GM18519 (cell line): ENCODE results near the gene MX2.
"Not testable (repeated sequence)": the region's sequence is repeated elsewhere in the genome, so short reads cannot be mapped to it uniquely, and the experiment has no call there.

Experiments used
- ATAC-seq: cut with Tn5 transposase; IDR thresholded peaks from one replicate; pipeline ENCODE4 v1.9.1; 2021; ENCODE audit warnings: mild to moderate bottlenecking, moderate library complexity; ENCODE audit not compliant: unreplicated experiment, low FRiP score

Gene MX2

DNA sequence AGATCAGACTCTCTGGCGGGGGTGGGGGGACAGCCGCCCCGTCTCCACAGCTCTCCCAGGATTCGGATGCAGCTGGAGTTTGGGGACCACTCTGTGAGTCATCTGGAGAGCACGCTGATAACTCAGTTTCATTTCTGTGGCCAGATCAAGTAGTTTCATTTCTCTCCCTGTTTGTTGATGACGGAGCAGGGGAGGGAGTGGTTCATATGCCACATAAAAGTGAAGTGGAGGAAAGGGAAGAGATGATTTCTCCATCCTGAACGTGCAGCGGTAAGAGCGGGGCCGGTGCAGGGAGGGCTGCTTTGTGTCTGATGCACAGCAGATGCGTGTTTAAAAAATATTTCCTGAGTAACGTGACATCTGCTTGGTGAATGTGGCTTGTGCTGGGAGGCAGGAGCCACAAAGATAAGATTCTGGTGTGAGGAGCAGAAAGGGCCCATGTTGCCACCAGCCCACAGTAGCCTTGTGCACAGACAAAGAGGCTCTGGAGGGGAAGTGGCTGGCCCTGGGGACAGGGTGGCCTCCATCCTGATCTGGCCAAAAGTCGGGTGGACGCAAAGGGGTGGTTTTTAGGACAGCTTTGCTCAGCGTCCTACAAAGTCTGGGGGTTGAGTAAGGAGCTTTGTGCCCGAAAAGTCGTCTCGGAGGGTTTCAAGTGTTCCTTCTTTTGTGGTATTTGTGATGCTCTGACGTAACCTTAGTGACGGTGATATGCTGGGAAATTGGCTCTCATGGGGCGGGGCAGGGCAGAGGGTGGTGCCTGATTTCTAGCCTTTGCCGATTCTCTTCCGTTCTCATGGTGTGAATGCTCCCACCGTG, at the start of gene MX2:
Gene MX2 (plus strand): TSS at position 242 of the 819 bp plus-strand sequence. CDS start 14,880 bp downstream, outside the sequence.
- ATAC-seq = peak; percentile 61

- ATAC-seq = not testable (repeated sequence)
Observed at GRCh38 chr21:41313285-41314164, 48.3 kb upstream of the MX2 start.

DNA sequence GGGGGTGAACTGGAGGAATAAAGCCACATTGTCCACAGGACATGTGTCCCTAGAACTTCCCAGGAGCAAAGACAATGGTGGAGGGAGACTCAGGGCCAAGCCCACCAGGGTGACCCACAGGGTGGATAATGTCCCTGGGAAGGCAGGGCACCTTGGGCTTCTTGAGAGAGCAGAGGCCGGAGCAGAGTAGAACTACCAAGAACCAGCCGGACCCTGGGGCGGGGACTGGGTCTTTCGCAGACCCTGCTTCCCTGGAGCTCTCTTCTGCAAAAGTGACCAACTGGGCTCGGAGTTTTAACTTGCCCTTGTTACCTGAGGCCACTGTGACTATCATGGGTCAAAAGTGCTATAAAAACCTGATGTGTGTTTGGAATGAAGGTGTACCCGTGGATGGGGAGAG, 46.1 kb upstream of the MX2 start:
- ATAC-seq = no peak

DNA sequence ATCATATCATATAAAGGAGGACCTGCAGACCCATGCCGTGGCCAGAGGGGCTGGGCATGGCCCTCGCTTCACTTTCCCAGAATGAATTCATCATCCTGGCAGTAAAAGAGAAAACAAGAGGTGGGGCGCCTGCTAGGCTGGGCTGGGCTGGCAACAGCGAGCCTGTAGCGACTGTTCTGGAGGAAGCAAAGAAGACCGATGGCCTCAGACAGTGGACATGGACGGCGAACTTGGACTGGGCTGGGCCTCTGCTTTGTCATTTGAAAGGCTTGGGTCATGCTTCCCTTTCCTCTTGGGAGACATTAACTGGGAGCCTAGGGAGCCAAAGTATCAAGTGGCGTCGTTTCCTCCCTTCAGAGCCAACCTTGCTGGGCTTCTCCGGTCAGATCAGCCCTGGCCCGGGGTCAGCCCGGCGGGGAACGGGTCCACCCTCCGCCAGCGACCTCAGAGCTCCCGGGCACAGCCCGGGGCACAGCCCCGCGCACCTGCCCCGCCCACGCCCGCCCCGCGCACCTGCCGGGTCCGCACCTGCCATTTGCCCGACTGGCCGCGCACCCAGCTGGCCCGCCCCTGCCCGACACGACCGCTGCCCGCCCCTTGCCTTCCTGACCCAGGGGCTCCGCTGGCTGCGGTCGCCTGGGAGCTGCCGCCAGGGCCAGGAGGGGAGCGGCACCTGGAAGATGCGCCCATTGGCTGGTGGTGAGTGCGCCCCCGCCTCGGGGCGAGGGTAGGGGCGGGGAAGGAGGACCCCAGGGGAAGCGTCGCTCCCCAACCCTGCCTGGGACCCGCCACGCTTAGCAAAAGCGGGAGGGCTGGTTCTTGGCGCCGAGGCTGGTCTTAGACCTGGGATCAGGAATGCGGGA, 45.4 kb upstream of the MX2 start, which contains the start of gene FAM3B:
Gene FAM3B (plus strand): TSS at position 602 of the 863 bp plus-strand sequence. CDS start 79 bp downstream, at position 681.
- no peak for ATAC-seq

GRCh38 chr21:41317063-41317392, 44.8 kb upstream of the MX2 start:
- no peak for ATAC-seq

DNA sequence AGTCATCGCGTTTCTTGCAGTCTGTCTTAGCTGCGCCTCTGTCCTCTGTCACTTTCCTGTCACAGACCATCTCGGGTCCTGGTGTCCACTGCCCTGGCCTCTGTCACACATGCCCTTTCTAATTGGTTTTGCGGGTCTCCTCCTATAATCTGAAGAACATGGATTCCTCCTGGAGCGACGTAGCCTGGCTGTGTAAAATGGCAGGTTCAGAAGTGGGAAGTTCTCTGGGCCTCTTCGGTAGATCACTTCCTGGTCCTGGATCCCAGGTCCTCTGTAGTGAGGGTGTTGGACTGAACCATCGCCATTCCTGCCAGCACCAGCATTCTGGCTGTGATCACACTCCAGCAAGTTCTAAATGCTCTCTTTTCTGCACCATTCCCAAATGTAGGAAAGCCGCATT, 44.4 kb upstream of the MX2 start:
- no peak for ATAC-seq

GRCh38 chr21:41318218-41318617, 43.6 kb upstream of the MX2 start:
- ATAC-seq = no peak

DNA sequence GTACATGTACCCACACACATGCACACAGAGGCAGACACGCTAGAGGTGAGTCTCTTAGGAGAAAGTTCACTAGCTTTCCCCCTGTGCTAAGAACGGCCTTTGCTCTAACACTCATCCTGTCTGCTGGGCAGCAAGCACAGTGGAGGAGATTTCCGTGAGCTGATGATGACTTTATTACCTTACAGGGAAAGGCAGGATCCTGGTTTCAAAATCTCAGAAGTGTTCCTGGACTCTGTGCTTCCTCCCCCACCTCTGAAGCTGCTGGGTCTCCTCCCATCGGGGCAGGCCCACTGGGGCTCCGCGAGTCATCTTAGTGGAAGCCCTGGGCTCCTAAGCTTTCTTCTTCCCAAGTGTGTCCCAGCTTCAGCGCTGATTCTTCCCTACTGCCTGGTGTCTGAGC, 42.6 kb upstream of the MX2 start:
- no peak for ATAC-seq

GRCh38 chr21:41321211-41321907, 40.5 kb upstream of the MX2 start:
- ATAC-seq = no peak

GRCh38 chr21:41321908-41322495, 39.8 kb upstream of the MX2 start:
- no peak for ATAC-seq

DNA sequence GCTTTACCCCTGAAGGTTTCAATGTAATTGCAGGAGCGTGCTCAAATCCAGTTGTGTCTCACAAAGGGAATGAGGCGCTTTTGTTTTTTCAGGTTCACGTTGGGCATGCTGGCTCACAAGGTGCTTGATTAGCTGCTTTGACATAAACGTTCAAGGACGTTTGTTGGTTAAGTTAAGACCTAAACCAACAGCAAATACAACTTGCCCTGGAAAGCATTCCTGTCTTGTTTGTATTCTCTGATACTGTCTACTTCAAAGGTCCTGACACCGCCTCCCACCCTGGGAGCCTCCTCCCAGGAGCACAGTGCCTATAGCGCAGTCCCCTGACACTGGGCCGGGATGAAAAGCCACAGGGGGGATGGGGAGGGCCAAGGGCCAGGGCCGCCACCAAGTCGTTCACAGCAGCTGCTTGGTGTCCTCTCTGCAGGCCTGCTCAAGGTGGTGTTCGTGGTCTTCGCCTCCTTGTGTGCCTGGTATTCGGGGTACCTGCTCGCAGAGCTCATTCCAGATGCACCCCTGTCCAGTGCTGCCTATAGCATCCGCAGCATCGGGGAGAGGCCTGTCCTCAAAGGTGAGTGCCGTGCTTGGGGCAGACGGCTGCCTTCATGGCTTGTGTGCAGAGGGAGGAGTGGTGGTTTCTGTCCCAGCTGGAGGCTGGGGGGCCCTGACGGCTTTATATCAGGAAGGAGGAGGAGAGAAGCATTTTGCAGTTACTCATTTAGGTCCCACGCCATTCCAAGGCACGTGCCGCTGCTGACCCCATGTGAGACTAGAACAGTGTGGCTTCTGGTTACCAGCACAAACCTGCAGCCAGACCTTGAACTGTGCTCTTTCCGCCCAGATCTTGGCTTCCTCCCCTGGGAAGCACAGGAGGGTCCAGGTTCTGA, 39.1 kb upstream of the MX2 start:
- no peak for ATAC-seq

DNA sequence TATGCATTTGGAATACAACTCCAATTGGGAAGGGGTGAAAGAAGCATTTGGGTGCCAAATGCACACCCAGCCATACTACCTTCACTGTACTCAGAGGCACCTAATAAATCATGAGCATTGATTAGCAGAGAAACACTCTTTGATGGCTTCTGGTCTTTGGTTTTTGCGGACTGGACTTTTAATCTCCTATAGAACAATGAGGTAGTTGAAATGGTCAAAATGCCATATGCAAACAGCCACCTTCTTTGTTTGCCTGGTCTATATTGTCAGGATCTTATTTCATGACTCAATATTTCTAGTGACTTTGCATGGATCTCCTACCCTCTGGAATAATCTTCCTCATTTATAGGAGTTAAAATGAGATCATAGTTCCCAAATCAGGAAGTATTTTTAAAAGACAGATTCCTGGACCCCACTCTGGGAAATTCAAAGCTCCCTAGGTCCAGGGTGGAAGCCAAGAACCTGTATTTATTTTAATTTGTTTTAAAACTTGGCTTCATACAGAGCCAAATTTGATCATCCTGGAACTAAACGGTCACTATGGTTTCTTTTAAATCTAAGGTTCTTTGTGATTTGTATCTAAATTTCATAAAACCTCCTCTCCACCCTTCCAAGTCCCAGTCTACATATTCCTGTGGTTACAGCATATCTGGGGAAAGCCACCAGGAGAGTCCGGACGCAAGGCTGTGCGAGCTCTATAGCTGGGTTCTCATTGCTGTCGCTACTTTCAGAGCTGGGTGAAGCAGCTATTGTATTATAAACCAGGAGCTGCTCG, 36.5 kb upstream of the MX2 start:
- ATAC-seq = no peak

DNA sequence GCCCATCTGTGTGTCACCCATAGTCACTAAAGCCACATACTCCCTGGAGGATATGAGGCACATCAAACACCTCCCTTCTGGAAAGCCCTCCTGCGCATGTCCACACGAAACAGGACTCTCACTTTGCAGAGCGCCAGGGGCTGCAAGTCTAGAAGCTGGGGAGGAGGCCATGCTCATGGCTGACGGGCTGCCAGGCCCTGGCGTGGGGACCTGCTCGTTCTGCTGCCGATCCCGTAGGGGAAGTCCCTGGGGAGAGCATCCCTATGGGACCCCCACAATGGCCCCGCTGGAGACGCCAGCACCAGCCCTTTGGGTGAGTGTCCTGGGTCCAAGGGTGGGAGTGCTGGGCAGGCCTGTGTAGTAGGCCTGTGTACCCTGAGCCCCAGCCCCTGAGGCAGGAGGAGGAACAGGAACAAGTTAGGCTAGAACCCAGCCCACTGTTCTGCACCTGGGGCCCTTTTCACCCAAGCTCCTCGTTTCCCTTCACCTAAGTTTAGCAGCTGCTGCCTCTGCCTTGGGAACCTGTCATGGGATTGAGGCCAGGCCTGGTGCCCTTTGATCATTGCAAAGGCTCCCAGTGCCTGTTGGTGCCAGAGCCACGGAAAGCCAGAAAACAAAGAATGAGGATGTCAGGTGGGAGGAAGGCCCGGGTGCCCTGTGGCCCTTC, 35.3 kb upstream of the MX2 start:
- no peak for ATAC-seq

DNA sequence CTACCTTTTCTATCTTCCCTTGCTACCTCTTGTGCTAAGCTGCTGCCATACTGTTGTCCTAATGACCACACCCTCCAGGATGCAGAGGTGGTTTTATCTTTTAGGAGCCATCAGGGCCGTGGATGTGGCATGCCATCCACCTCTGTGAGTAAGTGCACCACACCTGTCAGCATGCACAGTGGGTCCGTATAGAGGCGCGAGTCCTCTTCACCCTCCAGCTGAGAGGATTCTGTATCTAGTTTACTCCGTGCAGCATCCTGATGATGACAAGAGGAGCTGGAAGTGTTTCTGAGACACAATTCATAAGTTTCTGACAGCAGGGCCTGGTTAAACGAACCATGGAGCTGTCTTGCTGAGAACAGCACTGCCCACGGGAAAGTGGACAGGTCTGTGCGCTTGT, 34.1 kb upstream of the MX2 start:
- ATAC-seq = no peak

- no peak for ATAC-seq
Observed at GRCh38 chr21:41328660-41329607, 32.9 kb upstream of the MX2 start.

DNA sequence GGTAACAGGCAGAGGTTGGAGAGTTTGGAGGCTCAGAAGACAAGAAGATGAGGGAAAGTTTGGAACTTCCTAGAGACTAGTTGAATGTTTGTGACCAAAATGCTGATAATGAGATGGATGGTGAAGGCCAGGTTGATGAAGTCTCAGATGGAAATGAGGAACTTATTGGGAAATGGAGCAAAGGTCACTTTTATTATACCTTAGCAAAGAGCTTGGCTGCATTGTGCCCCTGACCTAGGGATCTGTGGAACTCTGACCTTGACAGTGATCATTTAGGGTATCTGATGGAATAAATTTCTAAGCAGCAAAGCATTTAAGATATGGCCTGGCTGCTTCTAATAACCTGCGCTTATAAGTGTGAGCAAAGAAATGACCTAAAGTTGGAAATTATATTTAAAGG, 28.1 kb upstream of the MX2 start:
- no peak for ATAC-seq
